ENCODE data around the gene ANAPC16. TPM values are rescaled to one million over a fixed set of nuclear protein-coding genes. Genes with fewer than 3 reads are reported as not detected.

Gene ANAPC16
- total RNA-seq, 1 experiment from 2014 or later, result 110 TPM

DNA sequence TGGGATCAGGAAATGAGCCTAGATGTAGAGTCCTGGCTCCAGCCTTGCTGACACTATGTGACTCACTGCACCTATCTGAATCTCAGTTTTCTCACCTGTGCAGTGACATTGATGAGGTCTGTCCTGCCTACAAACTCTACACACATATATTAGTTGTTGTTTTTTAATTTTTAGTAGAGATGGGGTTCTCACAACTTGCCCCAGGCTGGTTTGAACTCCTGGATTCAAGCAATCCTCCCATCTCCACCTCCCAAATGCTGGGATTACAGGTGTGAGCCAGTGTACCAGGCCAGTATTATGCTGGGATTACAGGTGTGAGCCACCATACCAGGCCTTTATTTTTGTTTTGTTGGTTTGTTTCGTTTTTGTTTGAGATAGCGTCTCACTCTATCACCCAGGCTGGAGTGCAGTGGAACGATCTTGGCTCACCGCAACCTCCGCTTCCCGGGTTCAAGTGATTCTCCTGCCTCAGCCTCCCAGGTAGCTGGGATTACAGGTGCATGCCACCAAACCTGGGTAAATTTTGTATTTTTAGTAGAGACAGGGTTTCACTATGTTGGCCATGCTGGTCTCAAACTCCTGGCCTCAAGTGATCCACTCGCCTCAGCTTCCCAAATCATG, 46.1 kb downstream of the ANAPC16 start:
- no TSS peak for BruUV-seq (replicated peaks)
- Mint-ChIP-seq H3K4me1 (ENCODE audit: insufficient read depth, unreplicated experiment) (peaks cover 35% of the 10 kb centered on the region), H3K27ac (ENCODE audit: low read depth, unreplicated experiment) (peak overlapping the region; percentile 87), H3K9me3 (ENCODE audit: unreplicated experiment) (no peaks in the 10 kb centered on the region), H3K27me3 (ENCODE audit: insufficient read depth, unreplicated experiment) (no peaks in the 10 kb centered on the region), H3K4me3 (ENCODE audit: unreplicated experiment) (peak overlapping the region; percentile 53), H3K36me3 (ENCODE audit: insufficient read depth, unreplicated experiment) (no peaks in the 10 kb centered on the region)
- intact Hi-C loops (cut with micrococcal nuclease), result no loop called here
- CTCF ChIA-PET, result interaction anchor here (0.9 to 1.9 kb wide), 3 partner anchors 10 to 61 kb away, joined by 3 to 6 read pairs (median 5); no protein-coding TSS in a partner anchor
- TF ChIP-seq, protein P1, sequence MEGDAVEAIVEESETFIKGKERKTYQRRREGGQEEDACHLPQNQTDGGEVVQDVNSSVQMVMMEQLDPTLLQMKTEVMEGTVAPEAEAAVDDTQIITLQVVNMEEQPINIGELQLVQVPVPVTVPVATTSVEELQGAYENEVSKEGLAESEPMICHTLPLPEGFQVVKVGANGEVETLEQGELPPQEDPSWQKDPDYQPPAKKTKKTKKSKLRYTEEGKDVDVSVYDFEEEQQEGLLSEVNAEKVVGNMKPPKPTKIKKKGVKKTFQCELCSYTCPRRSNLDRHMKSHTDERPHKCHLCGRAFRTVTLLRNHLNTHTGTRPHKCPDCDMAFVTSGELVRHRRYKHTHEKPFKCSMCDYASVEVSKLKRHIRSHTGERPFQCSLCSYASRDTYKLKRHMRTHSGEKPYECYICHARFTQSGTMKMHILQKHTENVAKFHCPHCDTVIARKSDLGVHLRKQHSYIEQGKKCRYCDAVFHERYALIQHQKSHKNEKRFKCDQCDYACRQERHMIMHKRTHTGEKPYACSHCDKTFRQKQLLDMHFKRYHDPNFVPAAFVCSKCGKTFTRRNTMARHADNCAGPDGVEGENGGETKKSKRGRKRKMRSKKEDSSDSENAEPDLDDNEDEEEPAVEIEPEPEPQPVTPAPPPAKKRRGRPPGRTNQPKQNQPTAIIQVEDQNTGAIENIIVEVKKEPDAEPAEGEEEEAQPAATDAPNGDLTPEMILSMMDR (IDR thresholded peaks at IDR 0.05; ENCODE audit: unreplicated experiment), result no peak
- POLR2A ChIA-PET, result interaction anchor here (0.6 to 27.1 kb wide), 11 partner anchors 9 to 72 kb away, joined by 3 to 902 read pairs (median 10); partner anchors contain the start of genes ANAPC16, ASCC1 and DDIT4
- DNase-seq (ENCODE audit: unreplicated experiment), result peak; percentile 57

DNA sequence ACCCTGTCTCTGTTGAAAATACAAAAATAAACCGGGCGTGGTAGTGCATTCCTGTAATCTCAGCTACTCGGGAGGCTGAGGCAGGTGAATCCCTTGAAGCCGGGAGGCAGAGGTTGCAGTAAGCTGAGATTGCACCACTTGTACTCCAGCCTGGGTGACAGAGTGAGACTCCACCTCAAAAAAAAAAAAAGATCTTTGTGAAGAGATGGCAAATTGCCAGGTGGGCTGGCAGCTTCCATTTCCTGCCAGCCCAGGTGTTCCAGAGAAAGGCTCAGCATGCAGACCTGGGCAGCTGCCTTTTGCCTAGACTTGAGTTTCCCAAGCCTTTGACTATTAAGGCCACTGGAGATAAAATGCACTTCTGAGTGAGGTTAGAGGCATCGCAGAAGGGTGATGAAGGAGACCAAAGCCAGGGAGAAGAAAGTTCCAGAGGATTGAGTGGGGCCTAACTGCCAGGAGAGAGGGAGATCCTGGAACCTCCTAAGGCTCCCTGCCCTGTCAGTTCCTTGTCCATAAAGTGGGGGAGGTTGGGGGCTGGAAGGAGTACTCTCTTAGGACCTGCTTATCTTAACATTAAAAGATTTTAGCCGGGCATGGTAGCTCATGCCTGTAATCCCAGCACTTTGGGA, 47.9 kb downstream of the ANAPC16 start:
- Mint-ChIP-seq H3K27me3 (ENCODE audit: insufficient read depth, unreplicated experiment) (no peaks in the 10 kb centered on the region), H3K4me3 (ENCODE audit: unreplicated experiment) (peak overlapping the region; percentile 30), H3K9me3 (ENCODE audit: unreplicated experiment) (no peaks in the 10 kb centered on the region), H3K4me1 (ENCODE audit: insufficient read depth, unreplicated experiment) (peaks cover 29% of the 10 kb centered on the region), H3K36me3 (ENCODE audit: insufficient read depth, unreplicated experiment) (no peaks in the 10 kb centered on the region), H3K27ac (ENCODE audit: low read depth, unreplicated experiment) (peak overlapping the region; percentile 93)
- peak; percentile 94 for DNase-seq (ENCODE audit: unreplicated experiment)
- no TSS peak for BruUV-seq (replicated peaks)
- CTCF ChIA-PET, result interaction anchor here (0.6 to 1.9 kb wide), 6 partner anchors 10 to 74 kb away, joined by 3 to 6 read pairs (median 4); partner anchors contain the start of gene DDIT4
- POLR2A ChIA-PET, result interaction anchor here (0.6 to 27.1 kb wide), 17 partner anchors 9 to 292 kb away, joined by 3 to 902 read pairs (median 5); partner anchors contain the start of gene DDIT4
- intact Hi-C loops (cut with micrococcal nuclease), result no loop called here
- TF ChIP-seq, protein P1 (IDR thresholded peaks at IDR 0.05; ENCODE audit: unreplicated experiment), result no peak

DNA sequence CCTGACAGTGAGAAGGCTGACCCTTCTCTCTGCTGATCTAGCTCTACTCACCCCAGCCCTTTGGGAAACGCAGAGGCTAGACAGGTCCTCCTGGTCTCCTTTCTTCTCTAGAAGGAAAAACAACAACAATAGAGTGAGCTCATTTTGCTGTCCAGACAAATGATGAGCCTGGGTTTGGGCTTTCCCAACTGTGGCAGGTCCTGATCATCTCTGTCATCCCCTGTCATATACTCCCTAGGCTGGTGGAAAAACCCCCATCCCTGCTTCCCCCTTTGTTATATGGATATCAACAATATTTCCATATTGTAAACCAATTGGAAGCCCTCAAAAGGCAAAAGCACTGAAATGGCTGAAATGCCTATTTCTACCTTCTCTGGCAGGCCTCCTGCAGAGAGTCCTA, 48.7 kb downstream of the ANAPC16 start:
- Mint-ChIP-seq H3K27me3 (ENCODE audit: insufficient read depth, unreplicated experiment) (no peaks in the 10 kb centered on the region), H3K4me1 (ENCODE audit: insufficient read depth, unreplicated experiment) (peaks cover 27% of the 10 kb centered on the region), H3K4me3 (ENCODE audit: unreplicated experiment) (no peak overlapping the region), H3K36me3 (ENCODE audit: insufficient read depth, unreplicated experiment) (no peaks in the 10 kb centered on the region), H3K9me3 (ENCODE audit: unreplicated experiment) (no peaks in the 10 kb centered on the region), H3K27ac (ENCODE audit: low read depth, unreplicated experiment) (peak overlapping the region; percentile 93)
- BruUV-seq (replicated peaks), result no TSS peak
- DNase-seq (ENCODE audit: unreplicated experiment), result no peak
- CTCF ChIA-PET, result interaction anchor here (0.6 to 0.9 kb wide), 3 partner anchors 11 to 73 kb away, joined by 3 to 4 read pairs (median 3); no protein-coding TSS in a partner anchor
- POLR2A ChIA-PET, result interaction anchor here (0.7 to 27.1 kb wide), 11 partner anchors 10 to 140 kb away, joined by 3 to 902 read pairs (median 18); partner anchors contain the start of gene DDIT4
- TF ChIP-seq, protein P1 (IDR thresholded peaks at IDR 0.05; ENCODE audit: unreplicated experiment), result no peak
- intact Hi-C loops (cut with micrococcal nuclease), result no loop called here

DNA sequence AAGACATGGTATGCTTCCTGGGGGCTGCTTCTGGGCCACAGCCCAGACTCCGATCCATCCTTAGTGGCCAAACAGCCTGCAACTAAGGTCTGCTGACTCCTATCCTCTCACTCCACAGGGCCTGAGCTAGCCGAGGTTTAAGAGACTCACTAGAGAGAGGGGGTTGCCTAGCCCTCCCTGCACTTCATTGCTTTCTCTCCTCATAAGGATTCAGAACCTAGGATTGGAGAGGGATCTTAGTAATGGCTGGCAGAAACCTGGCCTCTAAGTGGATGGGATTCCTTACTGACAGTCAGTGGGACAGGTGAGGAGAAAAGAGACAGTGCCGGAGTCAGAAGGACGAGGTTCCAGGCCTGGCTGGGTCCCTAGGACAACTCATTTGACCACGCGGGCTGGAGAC, 49.7 kb downstream of the ANAPC16 start:
- DNase-seq (ENCODE audit: unreplicated experiment), result no peak
- BruUV-seq (replicated peaks), result no TSS peak
- Mint-ChIP-seq H3K27me3 (ENCODE audit: insufficient read depth, unreplicated experiment) (no peaks in the 10 kb centered on the region), H3K36me3 (ENCODE audit: insufficient read depth, unreplicated experiment) (no peaks in the 10 kb centered on the region), H3K9me3 (ENCODE audit: unreplicated experiment) (no peaks in the 10 kb centered on the region), H3K27ac (ENCODE audit: low read depth, unreplicated experiment) (no peak overlapping the region), H3K4me3 (ENCODE audit: unreplicated experiment) (no peak overlapping the region), H3K4me1 (ENCODE audit: insufficient read depth, unreplicated experiment) (peaks cover 21% of the 10 kb centered on the region)
- CTCF ChIA-PET, result interaction anchor here (0.6 to 0.8 kb wide), 2 partner anchors 56 to 244 kb away, joined by 3 to 4 read pairs; no protein-coding TSS in a partner anchor
- POLR2A ChIA-PET, result interaction anchor here (0.6 to 27.1 kb wide), 8 partner anchors 9 to 351 kb away, joined by 3 to 902 read pairs (median 11); partner anchors contain the start of gene DDIT4
- intact Hi-C loops (cut with micrococcal nuclease), result no loop called here
- TF ChIP-seq, protein P1 (IDR thresholded peaks at IDR 0.05; ENCODE audit: unreplicated experiment), result no peak
